GM12865 (cell line): ENCODE measurements around the gene NAT8L.

Source experiments
- DNase-seq: peaks from one replicate; pipeline ENCODE4 v3.0.0; 2010; ENCODE audit warnings: low read depth
- H3K4me3 ChIP-seq: 2 replicates; pipeline ENCODE4 v1.5.1; 2011; ENCODE audit warnings: mild to moderate bottlenecking, low read depth, low read length, control low read depth
- TF ChIP-seq, protein P1 (sequence below): IDR thresholded peaks from 2 replicates; pipeline ENCODE4 v1.5.1; 2011; ENCODE audit warnings: low read length, control low read depth, low read depth, inconsistent platforms; ENCODE audit not compliant: insufficient read depth; ENCODE audit errors: missing control alignments

The NAT8L gene

DNA sequence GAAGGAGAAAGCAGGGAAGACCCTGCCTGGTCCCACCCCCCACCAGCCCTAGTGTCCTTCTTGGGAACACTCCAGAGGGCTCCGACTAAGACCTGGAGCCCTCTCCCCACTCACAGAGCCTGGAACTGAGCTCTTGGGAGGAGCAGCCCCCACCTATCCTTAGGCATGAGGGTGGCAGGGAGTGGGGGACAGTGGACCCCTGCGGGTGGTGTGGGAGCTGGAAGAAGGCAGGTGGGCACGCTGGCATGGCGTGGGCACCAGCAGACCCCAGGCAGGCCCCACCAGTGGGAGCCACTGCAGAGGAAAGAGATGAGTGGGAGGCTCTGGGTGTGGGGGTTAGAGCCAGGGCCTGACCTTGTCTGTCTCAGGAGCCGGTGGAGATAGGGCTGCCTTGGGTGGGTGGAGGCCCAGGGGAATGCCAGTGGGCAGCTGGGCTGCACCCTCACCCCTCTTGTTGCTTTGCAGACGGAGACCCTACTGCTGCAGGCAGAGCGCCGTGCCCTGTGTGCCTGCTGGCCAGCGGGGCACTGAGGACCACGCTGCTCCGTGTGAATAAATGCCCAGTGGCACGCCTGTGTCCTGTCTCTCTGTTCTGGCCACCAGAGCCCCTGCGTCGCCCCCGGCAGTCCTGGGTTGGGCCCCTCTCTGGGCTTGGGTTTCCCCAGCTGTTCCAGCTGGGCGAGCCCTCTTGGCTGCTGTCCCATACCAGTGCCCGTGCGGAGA lies 15.6 kb upstream of the NAT8L start:
- no peak for DNase-seq
- TF ChIP-seq, protein P1, sequence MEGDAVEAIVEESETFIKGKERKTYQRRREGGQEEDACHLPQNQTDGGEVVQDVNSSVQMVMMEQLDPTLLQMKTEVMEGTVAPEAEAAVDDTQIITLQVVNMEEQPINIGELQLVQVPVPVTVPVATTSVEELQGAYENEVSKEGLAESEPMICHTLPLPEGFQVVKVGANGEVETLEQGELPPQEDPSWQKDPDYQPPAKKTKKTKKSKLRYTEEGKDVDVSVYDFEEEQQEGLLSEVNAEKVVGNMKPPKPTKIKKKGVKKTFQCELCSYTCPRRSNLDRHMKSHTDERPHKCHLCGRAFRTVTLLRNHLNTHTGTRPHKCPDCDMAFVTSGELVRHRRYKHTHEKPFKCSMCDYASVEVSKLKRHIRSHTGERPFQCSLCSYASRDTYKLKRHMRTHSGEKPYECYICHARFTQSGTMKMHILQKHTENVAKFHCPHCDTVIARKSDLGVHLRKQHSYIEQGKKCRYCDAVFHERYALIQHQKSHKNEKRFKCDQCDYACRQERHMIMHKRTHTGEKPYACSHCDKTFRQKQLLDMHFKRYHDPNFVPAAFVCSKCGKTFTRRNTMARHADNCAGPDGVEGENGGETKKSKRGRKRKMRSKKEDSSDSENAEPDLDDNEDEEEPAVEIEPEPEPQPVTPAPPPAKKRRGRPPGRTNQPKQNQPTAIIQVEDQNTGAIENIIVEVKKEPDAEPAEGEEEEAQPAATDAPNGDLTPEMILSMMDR: no peak
- H3K4me3 ChIP-seq: no peak overlapping the region

DNA sequence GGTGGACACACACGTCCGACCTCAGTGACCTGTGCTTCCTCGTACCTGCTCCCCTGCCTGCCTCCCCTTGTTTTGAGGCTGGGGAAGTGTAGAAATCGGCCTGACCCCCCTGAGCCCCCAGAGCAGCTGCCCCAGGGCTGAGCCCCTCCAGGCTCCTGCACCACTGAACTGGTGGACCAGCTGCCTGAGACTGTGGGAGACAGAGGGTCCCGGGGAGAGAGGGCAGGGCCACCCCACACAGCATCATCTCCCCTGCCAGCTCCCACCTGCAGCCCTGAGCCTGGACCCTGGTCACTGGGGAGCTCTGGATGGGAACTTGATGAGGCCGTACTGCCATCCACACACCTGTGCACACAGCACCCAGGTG lies 15.0 kb upstream of the NAT8L start:
- no peak overlapping the region for H3K4me3 ChIP-seq
- no peak for DNase-seq
- TF ChIP-seq, protein P1: no peak

DNA sequence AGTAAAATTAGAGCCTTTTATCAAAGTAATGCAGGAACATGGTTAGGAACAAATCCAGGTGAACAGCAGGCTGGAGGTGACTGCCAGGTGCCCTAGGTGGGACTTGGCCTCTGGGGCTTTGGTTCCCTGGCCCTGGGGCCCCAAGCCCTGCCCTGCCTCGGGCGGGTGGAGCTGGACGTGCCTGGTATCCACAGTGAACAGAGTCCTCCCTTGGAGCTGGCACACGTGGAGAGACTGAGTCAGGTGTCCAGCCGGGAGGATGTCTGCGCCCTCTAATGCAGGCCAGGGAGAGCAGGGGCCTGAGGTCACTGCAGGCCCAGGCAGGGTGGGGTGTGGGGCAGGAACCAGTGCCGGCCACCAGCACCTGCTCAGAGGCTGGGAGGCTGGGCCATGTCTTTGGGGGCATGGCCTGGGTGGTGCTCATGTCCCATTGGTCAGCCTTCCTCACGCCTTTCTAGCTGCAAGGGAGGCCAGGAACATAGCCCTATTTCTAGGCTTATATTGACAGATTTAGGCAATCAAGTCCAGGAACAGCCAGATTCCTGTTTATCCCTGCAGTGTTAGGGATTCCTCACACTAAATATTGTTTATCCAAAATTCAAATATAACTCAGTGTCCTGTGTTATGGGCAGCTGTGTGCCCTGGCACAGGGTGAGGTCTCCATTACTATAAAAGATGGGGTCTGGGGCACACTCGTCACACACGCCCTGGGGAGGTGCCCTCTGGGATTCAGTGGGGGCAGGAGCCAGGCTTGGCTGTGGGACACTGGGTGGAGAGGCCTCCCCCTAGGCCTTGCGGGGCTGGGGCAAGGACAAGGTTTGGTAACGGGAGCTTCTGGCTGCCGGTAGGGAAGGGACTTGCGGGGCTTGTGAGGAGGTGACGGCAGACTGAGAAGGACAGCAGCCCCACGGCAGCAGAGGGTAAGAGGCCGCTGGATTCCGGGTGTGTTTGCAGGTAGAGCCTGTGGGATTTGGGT lies 14.3 kb upstream of the NAT8L start:
- TF ChIP-seq, protein P1: no peak
- H3K4me3 ChIP-seq: no peak overlapping the region
- no peak for DNase-seq

DNA sequence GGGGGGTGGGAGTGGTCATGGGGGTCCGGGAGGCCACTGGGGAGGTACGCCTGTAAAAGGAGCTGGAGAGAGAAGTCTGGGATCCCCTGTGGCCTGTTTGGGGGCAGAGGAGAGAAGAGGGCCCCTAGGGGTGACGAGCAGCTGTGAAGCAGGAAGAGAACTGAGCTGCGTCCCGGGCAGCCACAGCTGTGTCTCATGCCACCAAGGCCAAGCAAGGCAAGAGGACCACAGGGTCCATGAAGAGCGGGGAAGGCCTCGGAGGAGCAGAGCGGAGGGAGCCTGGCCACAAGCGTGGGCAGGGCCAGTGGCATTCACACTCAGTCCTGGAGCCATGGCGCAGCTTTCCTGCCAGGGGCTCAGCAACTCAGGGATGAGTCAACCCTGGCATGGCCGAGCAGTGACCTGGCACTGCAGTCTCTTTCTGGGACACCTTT lies 13.6 kb upstream of the NAT8L start:
- no peak overlapping the region for H3K4me3 ChIP-seq
- no peak for DNase-seq
- TF ChIP-seq, protein P1: no peak

DNA sequence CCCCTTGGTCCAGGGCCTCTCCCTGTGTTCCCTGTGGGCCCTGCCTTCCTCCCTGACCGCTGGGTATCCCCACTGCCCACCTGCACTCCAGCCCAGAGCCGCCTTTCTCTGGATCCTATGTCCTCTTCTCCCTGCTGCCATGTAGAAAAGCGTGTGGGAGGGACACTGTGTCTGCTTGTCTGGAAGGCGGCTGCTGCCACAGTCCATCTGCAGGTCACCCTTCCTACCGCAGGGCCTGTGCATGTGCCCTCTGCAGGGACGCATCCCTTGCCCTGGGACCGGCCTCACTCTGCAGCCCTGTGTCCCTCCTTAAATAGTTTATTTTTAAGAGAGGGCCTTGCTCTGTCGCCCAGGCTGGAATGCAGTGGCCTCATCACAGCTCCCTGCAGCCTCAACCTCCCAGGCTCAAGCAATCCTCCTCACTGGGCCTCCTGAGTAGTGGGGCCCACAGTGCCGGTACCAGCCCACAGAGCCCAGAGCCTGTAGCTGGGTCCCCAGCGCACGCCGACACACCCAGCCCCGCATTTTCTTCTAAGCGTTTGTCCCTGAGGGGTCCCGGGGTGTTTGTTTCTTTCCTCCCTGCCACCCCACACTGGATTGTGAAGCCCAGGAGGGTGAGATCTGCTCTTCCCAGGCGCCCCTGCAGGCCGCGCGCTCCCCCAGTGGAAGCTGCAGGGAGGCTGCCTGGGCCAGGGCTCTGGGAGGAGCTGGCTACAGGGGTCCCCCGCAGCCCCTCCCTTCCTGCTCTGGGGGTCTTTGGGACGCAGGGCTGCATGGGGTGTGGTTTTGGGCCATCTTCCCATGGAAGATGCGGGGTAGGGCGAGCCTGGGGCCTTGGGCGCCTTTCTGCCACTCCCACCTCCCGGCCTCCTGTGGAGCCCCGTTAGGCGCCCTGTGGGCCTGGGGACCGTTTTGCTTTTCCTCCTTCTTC lies 12.8 kb upstream of the NAT8L start:
- TF ChIP-seq, protein P1: no peak
- DNase-seq: no peak
- no peak overlapping the region for H3K4me3 ChIP-seq

DNA sequence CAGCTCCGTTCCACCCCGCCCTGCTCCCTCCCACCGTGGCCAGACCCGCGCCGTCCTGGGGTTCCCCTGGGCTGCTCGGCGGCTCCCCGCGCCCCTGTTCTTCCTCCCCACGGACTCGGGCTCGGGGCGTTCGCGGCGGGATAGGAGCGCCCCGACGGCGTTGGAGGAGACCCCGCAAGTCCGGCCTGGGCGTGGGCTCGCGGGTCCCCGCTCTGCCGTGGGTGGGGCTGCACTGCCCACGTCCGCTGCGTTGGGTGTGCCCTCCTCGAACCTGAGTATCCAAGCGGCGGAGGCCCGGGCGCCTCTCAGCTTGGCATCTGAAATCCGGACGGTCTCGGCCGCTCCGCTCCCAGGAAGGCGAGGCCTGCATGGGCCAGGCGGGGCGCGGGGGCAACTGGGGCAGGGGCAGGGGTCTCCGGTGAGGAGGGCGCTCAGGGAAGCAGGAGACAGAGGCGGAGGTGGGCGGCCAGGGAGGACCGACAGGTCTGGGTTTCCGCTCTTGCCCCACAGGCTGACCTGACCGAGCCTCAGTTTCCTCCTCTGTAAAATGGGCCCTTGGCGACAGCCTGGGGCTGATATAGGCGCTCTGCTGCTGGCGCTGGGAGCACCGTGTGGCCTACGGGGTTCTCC lies 12.0 kb upstream of the NAT8L start:
- no peak for DNase-seq
- TF ChIP-seq, protein P1: no peak
- H3K4me3 ChIP-seq: no peak overlapping the region
